Measurements from ENCODE around the gene CRYAB. TPM values are rescaled to one million over a fixed set of nuclear protein-coding genes. Genes with fewer than 3 reads are reported as not detected.

The CRYAB gene
- total RNA-seq, 1 experiment from 2014 or later, result 1.6 TPM

DNA sequence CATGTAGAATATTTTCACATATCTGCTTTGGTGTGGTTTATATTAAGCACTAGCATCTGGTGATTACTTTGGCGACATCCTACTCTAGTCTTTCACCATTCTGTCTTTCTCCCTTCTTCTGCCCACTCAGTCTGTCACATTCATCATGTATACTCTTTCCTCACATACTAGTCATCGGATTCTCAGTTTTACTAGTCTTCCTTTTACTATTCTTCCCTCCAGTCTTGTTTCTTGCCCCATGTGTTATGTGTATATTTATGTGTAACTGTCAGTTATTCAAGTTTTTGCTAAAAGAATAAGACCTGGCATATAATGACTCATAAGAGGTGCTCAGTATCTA, 21.0 kb upstream of the CRYAB start:
- no TSS peak for BruUV-seq (replicated peaks)
- POLR2A ChIA-PET (ENCODE audit: low non-redundant PET), result no interaction called here
- Histone ChIP-seq H3K36me3 (ENCODE audit: insufficient read depth, low read length, poor library complexity, severe bottlenecking) (no peaks in the 10 kb centered on the region), H3K27me3 (replicated peaks; ENCODE audit: insufficient read depth, low read depth, low read length, poor library complexity) (no peaks in the 10 kb centered on the region), H3K4me3 (ENCODE audit: low read depth, low read length, poor library complexity, severe bottlenecking) (no peak overlapping the region), H3K4me1 (ENCODE audit: insufficient read depth, low read length, poor library complexity, severe bottlenecking) (peaks cover 16% of the 10 kb centered on the region), H3K27ac (ENCODE audit: low read depth, low read length, poor library complexity, severe bottlenecking) (no peak overlapping the region), H3K9me3 (ENCODE audit: low read depth, low read length, poor library complexity, severe bottlenecking) (no peaks in the 10 kb centered on the region)
- intact Hi-C loops (cut with micrococcal nuclease; ENCODE audit: unreplicated experiment), result loop anchor here (5.0 to 10.0 kb wide), 3 partner anchors 50 to 152 kb away; partner anchors contain the start of genes SDHD and TIMM8B
- CTCF ChIA-PET, result interaction anchor here (0.7 kb wide), 1 partner anchor 49 kb away, joined by 7 read pairs; no protein-coding TSS in a partner anchor
- no peak for DNase-seq (ENCODE audit: low spot score)
- TF ChIP-seq, protein P1, sequence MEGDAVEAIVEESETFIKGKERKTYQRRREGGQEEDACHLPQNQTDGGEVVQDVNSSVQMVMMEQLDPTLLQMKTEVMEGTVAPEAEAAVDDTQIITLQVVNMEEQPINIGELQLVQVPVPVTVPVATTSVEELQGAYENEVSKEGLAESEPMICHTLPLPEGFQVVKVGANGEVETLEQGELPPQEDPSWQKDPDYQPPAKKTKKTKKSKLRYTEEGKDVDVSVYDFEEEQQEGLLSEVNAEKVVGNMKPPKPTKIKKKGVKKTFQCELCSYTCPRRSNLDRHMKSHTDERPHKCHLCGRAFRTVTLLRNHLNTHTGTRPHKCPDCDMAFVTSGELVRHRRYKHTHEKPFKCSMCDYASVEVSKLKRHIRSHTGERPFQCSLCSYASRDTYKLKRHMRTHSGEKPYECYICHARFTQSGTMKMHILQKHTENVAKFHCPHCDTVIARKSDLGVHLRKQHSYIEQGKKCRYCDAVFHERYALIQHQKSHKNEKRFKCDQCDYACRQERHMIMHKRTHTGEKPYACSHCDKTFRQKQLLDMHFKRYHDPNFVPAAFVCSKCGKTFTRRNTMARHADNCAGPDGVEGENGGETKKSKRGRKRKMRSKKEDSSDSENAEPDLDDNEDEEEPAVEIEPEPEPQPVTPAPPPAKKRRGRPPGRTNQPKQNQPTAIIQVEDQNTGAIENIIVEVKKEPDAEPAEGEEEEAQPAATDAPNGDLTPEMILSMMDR (conservative IDR thresholded peaks at IDR 0.05; ENCODE audit: low read depth, low read length), result no peak
- TF ChIP-seq EZH2 (IDR thresholded peaks at IDR 0.05; ENCODE audit: borderline replicate concordance, low read depth, low read length, poor library complexity, severe bottlenecking), result no peak

DNA sequence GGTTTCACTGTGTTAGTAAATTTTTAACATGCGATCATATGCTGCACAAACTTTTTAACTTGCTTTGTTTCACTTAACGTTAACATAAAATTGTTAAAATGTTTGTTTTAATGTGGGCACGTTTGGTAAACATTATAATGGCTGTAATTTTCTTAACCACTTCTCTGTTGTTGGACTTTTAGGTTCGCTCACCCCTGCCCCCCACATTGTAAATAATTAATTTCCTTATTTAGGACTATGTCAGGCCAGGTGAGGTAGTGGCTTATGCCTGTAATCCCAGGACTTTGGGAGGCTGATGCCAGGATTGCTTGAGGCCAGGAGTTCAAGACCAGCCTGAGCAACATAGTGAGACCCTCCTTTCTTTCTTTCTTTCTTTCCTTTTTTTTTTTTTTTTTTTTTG, 18.9 kb upstream of the CRYAB start:
- no TSS peak for BruUV-seq (replicated peaks)
- H3K4me1 ChIP-seq (ENCODE audit: insufficient read depth, low read length, poor library complexity, severe bottlenecking), result peaks cover 10% of the 10 kb centered on the region
- no peak overlapping the region for H3K27ac ChIP-seq (ENCODE audit: low read depth, low read length, poor library complexity, severe bottlenecking)
- ChIA-PET POLR2A (ENCODE audit: low non-redundant PET) (no interaction called here), CTCF (interaction anchor here (0.5 kb wide), 1 partner anchor 118 kb away, joined by 6 read pairs; no protein-coding TSS in a partner anchor)
- DNase-seq (ENCODE audit: low spot score), result no peak
- intact Hi-C loops (cut with micrococcal nuclease; ENCODE audit: unreplicated experiment), result loop anchor here (2.0 to 10.0 kb wide), 4 partner anchors 52 to 154 kb away; partner anchors contain the start of genes SDHD and TIMM8B
- no peaks in the 10 kb centered on the region for H3K9me3 ChIP-seq (ENCODE audit: low read depth, low read length, poor library complexity, severe bottlenecking)
- TF ChIP-seq, protein P1 (conservative IDR thresholded peaks at IDR 0.05; ENCODE audit: low read depth, low read length), result no peak
- TF ChIP-seq EZH2 (IDR thresholded peaks at IDR 0.05; ENCODE audit: borderline replicate concordance, low read depth, low read length, poor library complexity, severe bottlenecking), result no peak
- H3K4me3 ChIP-seq (ENCODE audit: low read depth, low read length, poor library complexity, severe bottlenecking), result no peak overlapping the region
- no peaks in the 10 kb centered on the region for H3K36me3 ChIP-seq (ENCODE audit: insufficient read depth, low read length, poor library complexity, severe bottlenecking)
- H3K27me3 ChIP-seq (replicated peaks; ENCODE audit: insufficient read depth, low read depth, low read length, poor library complexity), result no peaks in the 10 kb centered on the region

DNA sequence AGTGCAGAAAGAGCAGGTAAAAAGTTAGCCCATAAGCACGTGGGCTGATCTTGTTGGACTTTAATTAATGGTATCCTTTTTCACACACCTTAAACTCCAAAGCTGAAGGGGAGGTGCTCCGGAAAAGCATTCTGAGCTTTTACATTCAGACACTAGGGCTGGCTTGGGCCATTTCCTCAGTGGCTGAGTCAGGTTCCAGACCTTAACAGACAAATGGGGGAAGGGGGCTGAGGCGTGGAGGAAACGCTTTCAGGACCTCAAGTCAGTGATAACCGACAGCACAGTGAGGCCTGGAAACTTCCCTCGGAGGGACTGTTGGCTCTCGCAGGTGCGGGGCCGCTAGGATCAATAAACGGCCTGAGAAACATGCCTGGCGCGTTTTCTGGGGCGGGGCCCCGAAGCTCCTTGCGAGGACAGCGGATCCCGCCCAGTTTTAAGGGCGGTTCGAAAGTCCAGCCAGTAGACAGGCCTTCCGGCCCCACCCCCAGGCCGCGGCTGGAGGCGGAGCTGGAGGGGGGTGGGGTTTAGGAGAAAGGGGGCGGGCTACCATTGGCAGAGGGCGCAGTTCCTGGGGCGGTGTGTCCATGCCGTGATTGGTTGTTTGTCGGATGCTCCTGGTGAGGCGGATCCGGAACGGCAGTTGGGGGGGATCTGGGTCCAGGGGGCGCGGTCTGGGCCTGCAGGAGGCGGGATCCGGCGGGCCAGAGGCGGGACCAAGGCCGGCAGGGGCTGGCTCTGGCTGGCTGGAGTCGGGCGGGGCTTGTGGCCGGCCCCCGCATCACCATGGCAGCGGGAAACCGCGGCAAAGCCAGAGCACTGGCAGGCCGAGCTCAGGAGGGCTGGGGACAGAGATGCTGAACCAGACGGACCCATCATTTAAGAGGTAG, 15.2 kb upstream of the CRYAB start:
- no peak for TF ChIP-seq EZH2 (IDR thresholded peaks at IDR 0.05; ENCODE audit: borderline replicate concordance, low read depth, low read length, poor library complexity, severe bottlenecking)
- TF ChIP-seq, protein P1 (conservative IDR thresholded peaks at IDR 0.05; ENCODE audit: low read depth, low read length), result no peak
- peak overlapping the region; percentile 41 for H3K4me3 ChIP-seq (ENCODE audit: low read depth, low read length, poor library complexity, severe bottlenecking)
- intact Hi-C loops (cut with micrococcal nuclease; ENCODE audit: unreplicated experiment), result no loop called here
- ChIA-PET CTCF (interaction anchor here (0.6 to 0.8 kb wide), 5 partner anchors 51 to 193 kb away, joined by 3 to 7 read pairs (median 3); no protein-coding TSS in a partner anchor), POLR2A (ENCODE audit: low non-redundant PET) (interaction anchor here (0.6 kb wide), 1 partner anchor 448 kb away, joined by 4 read pairs; no protein-coding TSS in a partner anchor)
- no peaks in the 10 kb centered on the region for H3K36me3 ChIP-seq (ENCODE audit: insufficient read depth, low read length, poor library complexity, severe bottlenecking)
- H3K27me3 ChIP-seq (replicated peaks; ENCODE audit: insufficient read depth, low read depth, low read length, poor library complexity), result no peaks in the 10 kb centered on the region
- H3K27ac ChIP-seq (ENCODE audit: low read depth, low read length, poor library complexity, severe bottlenecking), result peak overlapping the region; percentile 67
- DNase-seq (ENCODE audit: low spot score), result peak; percentile 98
- H3K4me1 ChIP-seq (ENCODE audit: insufficient read depth, low read length, poor library complexity, severe bottlenecking), result peaks cover 34% of the 10 kb centered on the region
- no peaks in the 10 kb centered on the region for H3K9me3 ChIP-seq (ENCODE audit: low read depth, low read length, poor library complexity, severe bottlenecking)
- BruUV-seq (replicated peaks), result no TSS peak
